Keratinocyte (primary cell): ENCODE results near the gene XRCC3. TPM values are rescaled to one million over a fixed set of nuclear protein-coding genes. Genes with fewer than 3 reads are reported as not detected.

ENCODE experiments used
- DNase-seq: peaks from one replicate; pipeline ENCODE4 v3.0.0-alpha.2; 2011; ENCODE audit warnings: low read depth, missing footprints, low spot score
- FAIRE-seq: peaks from 2 replicates; lab custom pipeline; 2011; peaks lifted over from hg19 to GRCh38; lab: Jason Lieb, UNC
- H2AFZ ChIP-seq: 2 replicates; pipeline ENCODE4 v1.6.0; 2012; ENCODE audit warnings: low read length, control low read depth, inconsistent platforms; ENCODE audit not compliant: control insufficient read depth
- H3K27ac ChIP-seq: 2 replicates; pipeline ENCODE4 v1.5.1; 2011; ENCODE audit warnings: low read length; ENCODE audit not compliant: control insufficient read depth, insufficient read depth
- H3K27me3 ChIP-seq: 3 replicates; pipeline ENCODE4 v1.6.0; 2011; ENCODE audit warnings: low read length; ENCODE audit not compliant: control insufficient read depth, insufficient read depth; ENCODE audit errors: extremely low read depth
- H3K36me3 ChIP-seq, 2 experiments: 2 replicates in 1 of 2; 3 replicates in 1 of 2; pipeline ENCODE4 v1.5.1; 2011; ENCODE audit warnings: low read length in 2 of 2, mild to moderate bottlenecking in 1 of 2; ENCODE audit not compliant: control insufficient read depth in 2 of 2, insufficient read depth in 2 of 2; ENCODE audit errors: extremely low read depth in 1 of 2
- H3K4me1 ChIP-seq: 3 replicates; pipeline ENCODE4 v1.5.1; 2011; ENCODE audit warnings: low read length; ENCODE audit not compliant: control insufficient read depth, insufficient read depth; ENCODE audit errors: extremely low read depth
- H3K4me2 ChIP-seq: 3 replicates; pipeline ENCODE4 v1.6.0; 2011; ENCODE audit warnings: low read depth, low read length; ENCODE audit not compliant: control insufficient read depth, insufficient read depth; ENCODE audit errors: extremely low read depth
- H3K4me3 ChIP-seq, 3 experiments: fragments of 200-600 bp in 1 of 3; sonication (generic) in 1 of 3; 2 replicates in 2 of 3; 3 replicates in 1 of 3; pipeline ENCODE4 v1.5.1; 2011 to 2016; ENCODE audit warnings: low read length in 3 of 3, mild to moderate bottlenecking in 3 of 3, control low read depth in 2 of 3, inconsistent platforms in 1 of 3, low read depth in 1 of 3, mixed read lengths in 1 of 3, mixed run types in 1 of 3, moderate library complexity in 1 of 3; ENCODE audit not compliant: control insufficient read depth in 2 of 3, insufficient read depth in 2 of 3; ENCODE audit errors: extremely low read depth in 1 of 3
- H3K79me2 ChIP-seq: 2 replicates; pipeline ENCODE4 v1.6.0; 2012; ENCODE audit warnings: low read length; ENCODE audit not compliant: control insufficient read depth, insufficient read depth
- H3K9ac ChIP-seq: 3 replicates; pipeline ENCODE4 v1.6.0; 2011; ENCODE audit warnings: low read length; ENCODE audit not compliant: control insufficient read depth, insufficient read depth; ENCODE audit errors: extremely low read depth
- H3K9me1 ChIP-seq: 3 replicates; pipeline ENCODE4 v1.6.0; 2011; ENCODE audit warnings: low read length; ENCODE audit not compliant: control insufficient read depth, insufficient read depth; ENCODE audit errors: extremely low read depth
- H3K9me3 ChIP-seq: 2 replicates; pipeline ENCODE4 v1.5.1; 2012; ENCODE audit warnings: low read depth, low read length; ENCODE audit not compliant: control insufficient read depth
- H4K20me1 ChIP-seq: 3 replicates; pipeline ENCODE4 v1.6.0; 2011; ENCODE audit warnings: low read length; ENCODE audit not compliant: control insufficient read depth, insufficient read depth; ENCODE audit errors: extremely low read depth
- EZH2 ChIP-seq: IDR thresholded peaks from one replicate; pipeline ENCODE4 v1.6.1; 2012; ENCODE audit warnings: inconsistent platforms, mild to moderate bottlenecking, low read length, moderate library complexity
- dilution Hi-C: fragments of 300-500 bp; cut with MboI; formaldehyde crosslinking; loops from one replicate; pipeline ENCODE4 v1.7.0; 2020; ENCODE audit warnings: low sequenced_read_pairs; ENCODE audit not compliant: extremely low pct_ligation_motif_present
- polyA plus RNA-seq, 5 experiments: library from polyadenylated mRNA; depleted of rRNA in 3 of 5; stranded (reverse) in 3 of 5; stranded (forward) in 1 of 5; unstranded in 1 of 5; fragments of >200 nt; gene quantifications; 1 replicate in 1 of 5; 2 replicates in 3 of 5; 3 replicates in 1 of 5; pipeline versions ENCODE4 v1.2.1 to v1.2.3, GENCODE V29; 2011 to 2012; ENCODE audit warnings: missing spikeins in 2 of 5, low read depth in 1 of 5, low replicate concordance in 1 of 5
- TF ChIP-seq, protein P1 (sequence below), 3 experiments: IDR thresholded peaks in 1 of 3; conservative IDR thresholded peaks in 1 of 3; optimal IDR thresholded peaks in 1 of 3; 2 replicates in 2 of 3; 3 replicates in 1 of 3; pipeline versions ENCODE3 to v1.5.1; 2011; ENCODE audit warnings: low read length in 3 of 3, mild to moderate bottlenecking in 3 of 3, moderate library complexity in 2 of 3, control low read depth in 1 of 3, inconsistent platforms in 1 of 3; ENCODE audit not compliant: insufficient read depth in 2 of 3; ENCODE audit errors: extremely low read depth in 1 of 3

The XRCC3 gene
- polyA plus RNA-seq, 1 donor (not counting 4 experiments of a cell fraction or from before 2014, with no cell fraction given) = 21.0 TPM

DNA sequence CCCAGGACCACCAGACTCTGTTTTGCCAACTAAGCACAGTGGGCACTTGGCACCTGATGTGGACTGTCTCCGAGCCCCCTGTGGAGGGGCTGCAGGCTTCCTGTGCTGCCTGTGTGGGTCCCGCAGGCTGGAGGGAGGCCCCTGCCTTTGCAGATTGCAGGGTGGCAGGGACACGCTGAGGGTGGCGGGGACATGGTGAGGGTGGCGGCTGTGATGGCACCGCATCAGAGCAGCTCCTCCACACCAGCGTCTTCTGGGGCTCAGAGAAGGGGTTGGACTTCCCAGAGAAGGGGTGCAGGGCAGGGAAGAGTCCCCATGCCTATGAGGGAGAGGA is 8.5 kb upstream of the XRCC3 start:
- peaks cover 5 to 18% of the 10 kb centered on the region in 2 experiments for H3K36me3 ChIP-seq
- peaks cover 19% of the 10 kb centered on the region for H4K20me1 ChIP-seq
- TF ChIP-seq, protein P1, sequence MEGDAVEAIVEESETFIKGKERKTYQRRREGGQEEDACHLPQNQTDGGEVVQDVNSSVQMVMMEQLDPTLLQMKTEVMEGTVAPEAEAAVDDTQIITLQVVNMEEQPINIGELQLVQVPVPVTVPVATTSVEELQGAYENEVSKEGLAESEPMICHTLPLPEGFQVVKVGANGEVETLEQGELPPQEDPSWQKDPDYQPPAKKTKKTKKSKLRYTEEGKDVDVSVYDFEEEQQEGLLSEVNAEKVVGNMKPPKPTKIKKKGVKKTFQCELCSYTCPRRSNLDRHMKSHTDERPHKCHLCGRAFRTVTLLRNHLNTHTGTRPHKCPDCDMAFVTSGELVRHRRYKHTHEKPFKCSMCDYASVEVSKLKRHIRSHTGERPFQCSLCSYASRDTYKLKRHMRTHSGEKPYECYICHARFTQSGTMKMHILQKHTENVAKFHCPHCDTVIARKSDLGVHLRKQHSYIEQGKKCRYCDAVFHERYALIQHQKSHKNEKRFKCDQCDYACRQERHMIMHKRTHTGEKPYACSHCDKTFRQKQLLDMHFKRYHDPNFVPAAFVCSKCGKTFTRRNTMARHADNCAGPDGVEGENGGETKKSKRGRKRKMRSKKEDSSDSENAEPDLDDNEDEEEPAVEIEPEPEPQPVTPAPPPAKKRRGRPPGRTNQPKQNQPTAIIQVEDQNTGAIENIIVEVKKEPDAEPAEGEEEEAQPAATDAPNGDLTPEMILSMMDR (optimal IDR thresholded peaks at IDR 0.05 in 1 of 3, IDR thresholded peaks at IDR 0.05 in 1 of 3, conservative IDR thresholded peaks at IDR 0.05 in 1 of 3; ENCODE audit: extremely low read depth in 1 of 3, insufficient read depth in 2 of 3, low read length in 3 of 3) = no peak
- TF ChIP-seq EZH2 = no peak
- peaks cover 86% of the 10 kb centered on the region for H3K79me2 ChIP-seq
- dilution Hi-C loops = no loop called here
- H3K4me1 ChIP-seq = peaks cover 9% of the 10 kb centered on the region
- no peak overlapping the region for H3K9ac ChIP-seq
- no peak for FAIRE-seq
- no peak overlapping the region for H3K4me2 ChIP-seq
- DNase-seq = no peak
- H2AFZ ChIP-seq = no peak overlapping the region
- no peaks in the 10 kb centered on the region for H3K27me3 ChIP-seq
- H3K4me3 ChIP-seq = no peak overlapping the region
- no peak overlapping the region for H3K27ac ChIP-seq
- H3K9me3 ChIP-seq = no peaks in the 10 kb centered on the region
- H3K9me1 ChIP-seq = no peaks in the 10 kb centered on the region

GRCh38 chr14:103721334-103722120 is 6.3 kb upstream of the XRCC3 start:
- dilution Hi-C loops = no loop called here
- peak overlapping the region; percentile 39 for H3K27ac ChIP-seq
- no peak for DNase-seq
- H3K9me3 ChIP-seq = no peaks in the 10 kb centered on the region
- no peaks in the 10 kb centered on the region for H3K27me3 ChIP-seq
- TF ChIP-seq EZH2 = no peak
- TF ChIP-seq, protein P1 (optimal IDR thresholded peaks at IDR 0.05 in 1 of 3, IDR thresholded peaks at IDR 0.05 in 1 of 3, conservative IDR thresholded peaks at IDR 0.05 in 1 of 3; ENCODE audit: extremely low read depth in 1 of 3, insufficient read depth in 2 of 3, low read length in 3 of 3) = no peak
- no peak overlapping the region for H3K9ac ChIP-seq
- H3K4me1 ChIP-seq = peaks cover 29% of the 10 kb centered on the region
- H3K79me2 ChIP-seq = peaks cover 96% of the 10 kb centered on the region
- no peak overlapping the region for H3K4me3 ChIP-seq
- H4K20me1 ChIP-seq = peaks cover 31% of the 10 kb centered on the region
- no peak for FAIRE-seq
- peaks cover 8 to 20% of the 10 kb centered on the region in 2 experiments for H3K36me3 ChIP-seq
- H3K4me2 ChIP-seq = no peak overlapping the region
- H2AFZ ChIP-seq = no peak overlapping the region
- peaks cover 3% of the 10 kb centered on the region for H3K9me1 ChIP-seq
